ENCODE results near the gene SKAP1.

SKAP1 gene

GRCh38 chr17:48406936-48407567 lies 23.0 kb downstream of the SKAP1 start:
- Mint-ChIP-seq H3K4me1 (peaks cover 6% of the 10 kb centered on the region), H3K4me3 (no peak overlapping the region), H3K27ac (no peak overlapping the region), H3K36me3 (no peaks in the 10 kb centered on the region), H3K9me3 (no peaks in the 10 kb centered on the region), H3K27me3 (peaks cover 49% of the 10 kb centered on the region)
- no peak for ATAC-seq

DNA sequence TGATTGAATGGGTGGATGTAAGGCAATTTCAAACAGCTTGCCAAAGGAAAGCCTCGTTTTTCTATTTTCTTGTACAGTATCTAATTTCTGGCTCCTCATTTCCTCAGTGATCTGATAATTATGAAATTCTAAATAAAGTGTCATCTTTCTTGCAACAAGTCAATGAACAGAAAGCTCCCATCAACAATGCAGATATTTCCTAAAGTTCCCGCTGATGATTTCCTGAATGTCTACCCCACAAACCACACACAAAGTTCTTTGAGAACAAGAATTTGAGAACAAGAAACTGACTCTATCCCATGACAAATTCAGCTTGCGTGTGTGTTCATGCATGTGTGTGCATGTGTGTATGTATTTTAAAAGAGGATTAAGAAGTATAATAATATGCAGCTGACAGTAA lies 35.2 kb downstream of the SKAP1 start:
- no peak overlapping the region for H3K27ac Mint-ChIP-seq
- no peaks in the 10 kb centered on the region for H3K36me3 Mint-ChIP-seq
- H3K4me1 Mint-ChIP-seq, result no peaks in the 10 kb centered on the region
- no peak overlapping the region for H3K4me3 Mint-ChIP-seq
- ATAC-seq, result no peak
- H3K27me3 Mint-ChIP-seq, result no peaks in the 10 kb centered on the region
- no peaks in the 10 kb centered on the region for H3K9me3 Mint-ChIP-seq

- ATAC-seq, result no peak
- H3K4me1 Mint-ChIP-seq, result no peaks in the 10 kb centered on the region
- H3K4me3 Mint-ChIP-seq, result no peak overlapping the region
- H3K27me3 Mint-ChIP-seq, result no peaks in the 10 kb centered on the region
- H3K36me3 Mint-ChIP-seq, result no peaks in the 10 kb centered on the region
- no peaks in the 10 kb centered on the region for H3K9me3 Mint-ChIP-seq
- H3K27ac Mint-ChIP-seq, result no peak overlapping the region
Observed at GRCh38 chr17:48393283-48393682, 36.7 kb downstream of the SKAP1 start.

GRCh38 chr17:48392857-48393256 lies 37.2 kb downstream of the SKAP1 start:
- H3K27me3 Mint-ChIP-seq, result no peaks in the 10 kb centered on the region
- no peaks in the 10 kb centered on the region for H3K4me1 Mint-ChIP-seq
- no peaks in the 10 kb centered on the region for H3K9me3 Mint-ChIP-seq
- no peaks in the 10 kb centered on the region for H3K36me3 Mint-ChIP-seq
- no peak for ATAC-seq
- no peak overlapping the region for H3K27ac Mint-ChIP-seq
- H3K4me3 Mint-ChIP-seq, result no peak overlapping the region

- H3K36me3 Mint-ChIP-seq, result no peaks in the 10 kb centered on the region
- ATAC-seq, result no peak
Observed at GRCh38 chr17:48391444-48391843, 38.6 kb downstream of the SKAP1 start.

DNA sequence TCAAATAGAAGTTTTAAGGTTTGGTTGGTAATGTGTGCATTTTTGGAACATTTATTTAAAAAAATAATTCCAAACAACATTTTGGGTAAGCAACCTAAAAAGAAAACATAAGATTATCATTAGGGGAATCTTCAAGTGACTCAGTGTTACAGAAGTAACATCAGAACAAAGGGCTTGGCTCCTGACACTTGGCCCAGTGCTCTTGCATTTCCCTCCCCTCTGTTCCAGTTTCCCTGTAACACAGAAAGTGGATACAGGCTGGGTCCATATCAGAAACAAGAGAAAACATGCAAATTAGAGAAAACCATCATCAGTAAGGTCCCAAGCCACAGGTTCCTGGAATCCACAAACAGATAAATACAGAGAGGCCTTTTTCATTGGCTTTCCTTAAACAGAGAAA lies 40.1 kb downstream of the SKAP1 start:
- H3K9me3 Mint-ChIP-seq, result no peaks in the 10 kb centered on the region
- no peaks in the 10 kb centered on the region for H3K36me3 Mint-ChIP-seq
- peaks cover 12% of the 10 kb centered on the region for H3K27me3 Mint-ChIP-seq
- no peaks in the 10 kb centered on the region for H3K4me1 Mint-ChIP-seq
- H3K27ac Mint-ChIP-seq, result no peak overlapping the region
- H3K4me3 Mint-ChIP-seq, result no peak overlapping the region
- no peak for ATAC-seq

More at GRCh38 chr17:48391444-48391843, 38.6 kb downstream of the SKAP1 start:
- Mint-ChIP-seq H3K4me3 (no peak overlapping the region), H3K27me3 (no peaks in the 10 kb centered on the region), H3K27ac (no peak overlapping the region), H3K9me3 (no peaks in the 10 kb centered on the region), H3K4me1 (no peaks in the 10 kb centered on the region)

DNA sequence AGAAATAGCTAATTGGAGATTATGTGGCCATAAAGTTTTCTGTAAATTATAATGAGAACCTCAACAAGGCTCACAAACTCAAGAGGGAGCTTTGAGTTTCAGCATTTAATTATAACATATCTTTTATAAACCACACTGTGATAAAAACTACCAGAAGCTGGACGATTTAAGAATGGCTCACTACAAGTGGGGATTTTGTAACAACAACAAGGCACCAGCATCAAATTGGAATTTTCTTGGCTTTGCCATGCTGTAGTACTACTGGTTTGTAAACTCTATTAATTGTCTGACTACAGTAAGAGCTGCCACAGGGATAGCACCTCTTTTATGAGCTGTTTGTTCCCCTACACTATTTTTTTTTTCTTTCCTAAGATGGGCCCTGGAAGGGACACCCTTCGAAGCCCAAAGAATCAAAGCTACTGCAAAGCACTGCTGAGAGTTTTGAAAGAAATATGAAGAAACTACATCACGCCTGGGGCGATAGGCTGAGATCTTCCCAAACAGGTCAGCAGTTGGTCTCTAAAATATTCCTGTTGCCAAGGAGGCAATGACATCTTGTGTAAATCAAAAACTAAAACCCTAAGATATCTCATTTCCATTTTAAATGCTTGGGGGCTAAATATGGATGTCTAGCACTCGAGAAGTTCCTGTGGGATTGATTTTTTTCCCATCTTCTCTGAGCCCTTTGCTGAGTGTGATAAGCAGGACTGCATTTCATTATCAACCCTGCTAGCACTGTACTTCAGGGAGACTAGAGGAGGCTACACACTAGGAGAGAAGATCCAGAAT lies 40.9 kb downstream of the SKAP1 start:
- H3K36me3 Mint-ChIP-seq, result no peaks in the 10 kb centered on the region
- H3K4me3 Mint-ChIP-seq, result no peak overlapping the region
- no peaks in the 10 kb centered on the region for H3K9me3 Mint-ChIP-seq
- peaks cover 18% of the 10 kb centered on the region for H3K27me3 Mint-ChIP-seq
- H3K4me1 Mint-ChIP-seq, result no peaks in the 10 kb centered on the region
- H3K27ac Mint-ChIP-seq, result no peak overlapping the region
- ATAC-seq, result no peak

- no peak overlapping the region for H3K4me3 Mint-ChIP-seq
- ATAC-seq, result no peak
- no peaks in the 10 kb centered on the region for H3K36me3 Mint-ChIP-seq
- H3K4me1 Mint-ChIP-seq, result no peaks in the 10 kb centered on the region
- H3K27ac Mint-ChIP-seq, result no peak overlapping the region
- no peaks in the 10 kb centered on the region for H3K9me3 Mint-ChIP-seq
- peaks cover 18% of the 10 kb centered on the region for H3K27me3 Mint-ChIP-seq
Observed at GRCh38 chr17:48386826-48387225, 43.2 kb downstream of the SKAP1 start.

- ATAC-seq, result no peak
- H3K4me3 Mint-ChIP-seq, result no peak overlapping the region
Observed at GRCh38 chr17:48385319-48385718, 44.7 kb downstream of the SKAP1 start.

GRCh38 chr17:48384164-48384563 lies 45.9 kb downstream of the SKAP1 start:
- no peaks in the 10 kb centered on the region for H3K9me3 Mint-ChIP-seq
- H3K27me3 Mint-ChIP-seq, result peaks cover 27% of the 10 kb centered on the region
- no peaks in the 10 kb centered on the region for H3K36me3 Mint-ChIP-seq
- no peaks in the 10 kb centered on the region for H3K4me1 Mint-ChIP-seq
- no peak overlapping the region for H3K27ac Mint-ChIP-seq
- no peak for ATAC-seq
- no peak overlapping the region for H3K4me3 Mint-ChIP-seq

More at GRCh38 chr17:48385319-48385718, 44.7 kb downstream of the SKAP1 start:
- Mint-ChIP-seq H3K9me3 (no peaks in the 10 kb centered on the region), H3K4me1 (no peaks in the 10 kb centered on the region), H3K27me3 (peaks cover 27% of the 10 kb centered on the region), H3K27ac (no peak overlapping the region), H3K36me3 (no peaks in the 10 kb centered on the region)

DNA sequence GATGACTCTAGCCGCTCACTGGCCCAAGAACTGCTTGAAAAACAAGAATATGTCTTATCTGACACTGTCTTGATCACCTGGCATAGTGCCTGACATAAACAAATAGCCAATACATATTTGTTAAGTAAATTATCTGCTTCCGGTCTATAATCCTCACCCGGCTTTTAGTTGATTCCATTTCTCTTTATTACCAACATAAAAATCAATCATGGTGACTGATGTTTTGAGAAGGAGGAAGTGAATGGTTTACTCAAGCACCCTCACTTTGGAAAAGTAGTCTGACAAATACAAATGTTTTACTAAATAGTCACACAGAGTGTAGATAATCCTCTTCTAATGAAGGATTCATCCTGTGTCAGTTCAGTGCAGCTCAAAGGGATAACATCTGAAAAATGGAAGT lies 47.0 kb downstream of the SKAP1 start:
- Mint-ChIP-seq H3K4me1 (no peaks in the 10 kb centered on the region), H3K27me3 (peaks cover 27% of the 10 kb centered on the region), H3K36me3 (no peaks in the 10 kb centered on the region), H3K4me3 (no peak overlapping the region), H3K27ac (no peak overlapping the region), H3K9me3 (no peaks in the 10 kb centered on the region)
- ATAC-seq, result no peak

- Mint-ChIP-seq H3K4me1 (peaks cover 5% of the 10 kb centered on the region), H3K27ac (no peak overlapping the region), H3K36me3 (no peaks in the 10 kb centered on the region), H3K27me3 (peaks cover 9% of the 10 kb centered on the region), H3K4me3 (no peak overlapping the region), H3K9me3 (no peaks in the 10 kb centered on the region)
- no peak for ATAC-seq
Observed at GRCh38 chr17:48378708-48379392, 51.2 kb downstream of the SKAP1 start.

- peaks cover 9% of the 10 kb centered on the region for H3K27me3 Mint-ChIP-seq
- ATAC-seq, result no peak
- no peaks in the 10 kb centered on the region for H3K36me3 Mint-ChIP-seq
- no peak overlapping the region for H3K4me3 Mint-ChIP-seq
- H3K27ac Mint-ChIP-seq, result no peak overlapping the region
- H3K9me3 Mint-ChIP-seq, result no peaks in the 10 kb centered on the region
- peaks cover 5% of the 10 kb centered on the region for H3K4me1 Mint-ChIP-seq
Observed at GRCh38 chr17:48378238-48378637, 51.8 kb downstream of the SKAP1 start.

DNA sequence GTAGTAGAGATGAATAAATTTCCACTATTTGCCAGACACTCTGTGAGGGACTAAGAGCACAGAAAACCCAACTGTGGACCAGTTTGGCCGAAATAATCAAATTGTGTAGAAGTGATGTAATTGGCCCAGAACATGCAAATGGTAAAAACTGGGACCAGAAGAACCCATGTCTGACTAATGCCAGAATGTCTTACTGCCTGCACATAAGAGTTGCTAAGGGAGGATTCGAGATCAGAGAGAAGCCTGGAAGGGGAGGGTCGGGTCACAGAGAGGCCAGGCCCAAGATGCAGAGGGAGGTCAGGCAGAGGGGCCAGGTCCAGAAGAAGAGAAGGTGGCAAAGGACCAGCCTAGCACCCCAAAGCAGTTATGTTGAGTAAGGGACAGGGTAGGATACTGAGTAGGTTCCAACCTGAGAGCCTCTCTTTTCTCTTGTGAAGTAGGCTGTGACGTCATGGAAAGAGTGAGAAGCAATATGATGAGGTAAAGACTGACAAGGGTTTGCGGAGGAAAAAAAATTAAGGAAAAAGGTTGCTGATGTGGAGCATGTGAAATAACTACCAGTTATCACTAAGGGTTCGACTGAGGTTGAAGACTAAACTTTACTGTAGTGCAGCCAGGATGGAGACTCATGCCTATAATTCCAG lies 53.2 kb downstream of the SKAP1 start:
- Mint-ChIP-seq H3K4me3 (no peak overlapping the region), H3K36me3 (no peaks in the 10 kb centered on the region), H3K27ac (no peak overlapping the region), H3K27me3 (peaks cover 9% of the 10 kb centered on the region), H3K9me3 (no peaks in the 10 kb centered on the region), H3K4me1 (peaks cover 5% of the 10 kb centered on the region)
- ATAC-seq, result no peak

GRCh38 chr17:48375356-48375755 lies 54.7 kb downstream of the SKAP1 start:
- ATAC-seq, result no peak
- peaks cover 5% of the 10 kb centered on the region for H3K4me1 Mint-ChIP-seq
- no peak overlapping the region for H3K4me3 Mint-ChIP-seq
- no peak overlapping the region for H3K27ac Mint-ChIP-seq
- no peaks in the 10 kb centered on the region for H3K9me3 Mint-ChIP-seq
- peaks cover 6% of the 10 kb centered on the region for H3K27me3 Mint-ChIP-seq
- no peaks in the 10 kb centered on the region for H3K36me3 Mint-ChIP-seq

Measured in stimulated activated memory B cell treated with anti-CD40 and anti-IgM and Interleukin-4, amounts not matched to agents 10 μg/mL and 1 μg/mL and 100 μg/mL, for 72 hours (primary cell).